Ishikawa (cell line): ENCODE results near the gene TMEM175.

Experiments
- CEBPB ChIP-seq: IDR thresholded peaks from 2 replicates; pipeline ENCODE4 v1.6.1; 2012
- CREB1 ChIP-seq: IDR thresholded peaks from 2 replicates; pipeline ENCODE4 v1.6.1; 2012; ENCODE audit warnings: low read depth
- EGR1 ChIP-seq: IDR thresholded peaks from 2 replicates; pipeline ENCODE4 v1.6.1; 2012
- EP300 ChIP-seq: IDR thresholded peaks from 2 replicates; pipeline ENCODE4 v1.6.1; 2012; ENCODE audit warnings: borderline replicate concordance
- FOXM1 ChIP-seq: IDR thresholded peaks from 2 replicates; pipeline ENCODE4 v1.6.1; 2012; ENCODE audit warnings: low read depth, borderline replicate concordance
- NFIC ChIP-seq: IDR thresholded peaks from 2 replicates; pipeline ENCODE4 v1.6.1; 2012
- RAD21 ChIP-seq: IDR thresholded peaks from 2 replicates; pipeline ENCODE4 v1.6.1; 2012; ENCODE audit warnings: low read depth
- TAF1 ChIP-seq: IDR thresholded peaks from 2 replicates; pipeline ENCODE4 v1.6.1; 2012; ENCODE audit warnings: low read depth, mild to moderate bottlenecking
- TCF12 ChIP-seq: IDR thresholded peaks from 2 replicates; pipeline ENCODE4 v1.6.1; 2012; ENCODE audit warnings: low read depth
- TEAD4 ChIP-seq: IDR thresholded peaks from 2 replicates; pipeline ENCODE4 v1.6.1; 2012
- YY1 ChIP-seq: IDR thresholded peaks from 2 replicates; pipeline ENCODE4 v1.6.1; 2012; ENCODE audit warnings: low read depth
- ZBTB7A ChIP-seq: IDR thresholded peaks from 2 replicates; pipeline ENCODE4 v1.6.1; 2012; ENCODE audit warnings: low read depth
- TF ChIP-seq, protein P1 (sequence below): IDR thresholded peaks from 2 replicates; pipeline ENCODE4 v1.6.1; 2012
- TF ChIP-seq, protein P2 (sequence below): IDR thresholded peaks from 2 replicates; pipeline ENCODE4 v1.6.1; 2012
- TF ChIP-seq, protein P3 (sequence below): IDR thresholded peaks from 2 replicates; pipeline ENCODE4 v1.6.1; 2012; ENCODE audit warnings: low read depth, mild to moderate bottlenecking

TMEM175 gene

DNA sequence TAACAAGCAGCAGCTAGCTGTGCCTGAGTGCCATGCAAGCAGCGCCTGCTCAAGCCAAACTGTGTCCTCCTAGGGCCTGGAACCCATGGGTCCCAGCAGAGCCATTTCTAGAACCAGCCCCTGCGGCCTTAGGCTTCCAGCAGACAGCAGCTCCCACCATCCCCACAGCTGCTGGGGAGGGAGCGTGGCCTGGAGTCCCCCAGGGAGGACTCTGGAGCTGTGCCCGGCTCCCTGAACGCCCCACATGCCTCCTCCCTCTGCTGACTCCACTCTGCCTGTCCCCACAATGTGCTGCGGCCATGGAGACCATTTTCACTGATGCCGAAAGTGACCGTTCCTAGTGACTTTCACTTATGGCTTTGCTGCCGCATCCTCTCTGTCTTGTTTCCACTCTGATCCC lies 46.0 kb upstream of the TMEM175 start:
- TF ChIP-seq ZBTB7A (no peak), EGR1 (no peak), TCF12 (no peak), NFIC (no peak)
- TF ChIP-seq, protein P1, sequence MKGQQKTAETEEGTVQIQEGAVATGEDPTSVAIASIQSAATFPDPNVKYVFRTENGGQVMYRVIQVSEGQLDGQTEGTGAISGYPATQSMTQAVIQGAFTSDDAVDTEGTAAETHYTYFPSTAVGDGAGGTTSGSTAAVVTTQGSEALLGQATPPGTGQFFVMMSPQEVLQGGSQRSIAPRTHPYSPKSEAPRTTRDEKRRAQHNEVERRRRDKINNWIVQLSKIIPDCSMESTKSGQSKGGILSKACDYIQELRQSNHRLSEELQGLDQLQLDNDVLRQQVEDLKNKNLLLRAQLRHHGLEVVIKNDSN: no peak

DNA sequence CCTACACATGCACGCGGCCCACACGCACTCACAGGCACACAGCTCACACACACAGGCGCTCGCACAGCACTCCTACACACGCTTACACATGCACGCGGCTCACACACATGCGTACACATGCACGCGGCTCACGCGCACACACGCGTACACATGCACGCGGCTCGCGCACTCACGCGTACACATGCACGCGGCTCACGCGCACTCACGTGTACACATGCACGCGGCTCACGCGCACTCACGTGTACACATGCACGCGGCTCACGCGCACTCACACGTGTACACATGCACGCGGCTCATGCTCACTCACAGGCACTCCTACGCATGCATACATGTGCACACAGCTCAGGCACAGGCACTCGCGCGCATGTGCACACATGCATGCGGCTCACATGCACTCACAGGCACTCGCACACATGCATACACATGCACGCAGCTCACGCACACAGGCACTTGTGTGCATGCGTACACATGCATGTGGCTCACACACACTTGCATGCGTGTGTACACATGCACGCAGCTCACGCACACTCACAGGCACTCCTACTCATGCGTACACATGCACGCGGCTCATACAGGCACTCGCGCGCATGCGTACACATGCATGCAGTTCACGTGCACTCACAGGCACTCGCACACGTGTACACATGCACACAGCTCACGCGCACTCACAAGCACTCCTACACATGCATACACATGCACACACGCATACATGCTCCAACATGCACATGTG lies 45.1 kb upstream of the TMEM175 start:
- TF ChIP-seq ZBTB7A (no peak), NFIC (no peak), CEBPB (no peak), CREB1 (no peak), FOXM1 (no peak), TEAD4 (no peak), EGR1 (no peak), YY1 (no peak), TAF1 (no peak), EP300 (no peak), RAD21 (no peak), TCF12 (no peak)
- TF ChIP-seq, protein P1: no peak
- TF ChIP-seq, protein P2, sequence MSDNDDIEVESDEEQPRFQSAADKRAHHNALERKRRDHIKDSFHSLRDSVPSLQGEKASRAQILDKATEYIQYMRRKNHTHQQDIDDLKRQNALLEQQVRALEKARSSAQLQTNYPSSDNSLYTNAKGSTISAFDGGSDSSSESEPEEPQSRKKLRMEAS: no peak
- TF ChIP-seq, protein P3, sequence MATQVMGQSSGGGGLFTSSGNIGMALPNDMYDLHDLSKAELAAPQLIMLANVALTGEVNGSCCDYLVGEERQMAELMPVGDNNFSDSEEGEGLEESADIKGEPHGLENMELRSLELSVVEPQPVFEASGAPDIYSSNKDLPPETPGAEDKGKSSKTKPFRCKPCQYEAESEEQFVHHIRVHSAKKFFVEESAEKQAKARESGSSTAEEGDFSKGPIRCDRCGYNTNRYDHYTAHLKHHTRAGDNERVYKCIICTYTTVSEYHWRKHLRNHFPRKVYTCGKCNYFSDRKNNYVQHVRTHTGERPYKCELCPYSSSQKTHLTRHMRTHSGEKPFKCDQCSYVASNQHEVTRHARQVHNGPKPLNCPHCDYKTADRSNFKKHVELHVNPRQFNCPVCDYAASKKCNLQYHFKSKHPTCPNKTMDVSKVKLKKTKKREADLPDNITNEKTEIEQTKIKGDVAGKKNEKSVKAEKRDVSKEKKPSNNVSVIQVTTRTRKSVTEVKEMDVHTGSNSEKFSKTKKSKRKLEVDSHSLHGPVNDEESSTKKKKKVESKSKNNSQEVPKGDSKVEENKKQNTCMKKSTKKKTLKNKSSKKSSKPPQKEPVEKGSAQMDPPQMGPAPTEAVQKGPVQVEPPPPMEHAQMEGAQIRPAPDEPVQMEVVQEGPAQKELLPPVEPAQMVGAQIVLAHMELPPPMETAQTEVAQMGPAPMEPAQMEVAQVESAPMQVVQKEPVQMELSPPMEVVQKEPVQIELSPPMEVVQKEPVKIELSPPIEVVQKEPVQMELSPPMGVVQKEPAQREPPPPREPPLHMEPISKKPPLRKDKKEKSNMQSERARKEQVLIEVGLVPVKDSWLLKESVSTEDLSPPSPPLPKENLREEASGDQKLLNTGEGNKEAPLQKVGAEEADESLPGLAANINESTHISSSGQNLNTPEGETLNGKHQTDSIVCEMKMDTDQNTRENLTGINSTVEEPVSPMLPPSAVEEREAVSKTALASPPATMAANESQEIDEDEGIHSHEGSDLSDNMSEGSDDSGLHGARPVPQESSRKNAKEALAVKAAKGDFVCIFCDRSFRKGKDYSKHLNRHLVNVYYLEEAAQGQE: no peak

DNA sequence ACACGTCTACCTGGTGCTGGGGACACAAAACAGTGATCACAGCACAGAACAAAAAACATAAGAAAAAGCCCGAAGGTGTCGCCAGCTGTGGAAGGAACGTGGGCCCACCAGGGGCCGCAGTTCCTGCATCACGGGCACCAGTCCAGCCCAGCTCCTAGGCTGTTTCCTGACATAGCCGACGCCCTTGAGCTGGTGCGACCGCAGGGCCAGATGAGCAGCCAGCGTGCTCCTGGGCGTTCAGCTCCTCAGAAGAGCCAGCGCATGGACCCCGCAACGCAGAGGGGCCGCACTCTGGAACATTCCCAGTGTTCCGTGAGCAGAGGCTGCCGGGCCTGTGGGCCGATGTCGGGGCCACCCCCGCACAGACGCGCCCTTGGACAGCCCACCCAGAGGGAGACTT lies 44.2 kb upstream of the TMEM175 start:
- TF ChIP-seq, protein P1: no peak
- TF ChIP-seq RAD21 (no peak), FOXM1 (no peak), ZBTB7A (no peak), NFIC (no peak), EP300 (no peak), TCF12 (no peak), TAF1 (no peak), TEAD4 (no peak), CREB1 (no peak), CEBPB (no peak), YY1 (no peak), EGR1 (no peak)
- TF ChIP-seq, protein P2: no peak
- TF ChIP-seq, protein P3: no peak

DNA sequence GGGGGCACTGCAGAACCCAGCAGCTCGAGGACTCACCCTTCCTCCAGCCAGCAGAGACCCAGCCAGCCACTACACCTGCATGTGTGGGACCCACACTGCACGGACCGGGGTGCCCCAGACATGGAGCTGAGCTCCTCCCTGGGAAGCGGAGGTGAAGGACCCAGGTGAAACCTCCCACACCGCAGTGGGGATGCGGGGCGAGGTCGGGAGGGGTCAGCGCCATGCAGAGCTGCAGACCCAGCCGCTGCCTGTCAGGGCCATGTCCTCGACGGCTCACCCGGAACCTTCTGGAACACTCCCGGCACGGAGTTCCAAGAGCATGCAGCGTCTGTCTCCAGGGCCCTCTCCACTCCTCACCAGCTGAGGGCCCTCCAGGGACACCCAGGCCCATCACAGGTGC lies 42.7 kb upstream of the TMEM175 start:
- no peak for TF ChIP-seq ZBTB7A
- TF ChIP-seq, protein P1: no peak
- TF ChIP-seq, protein P3: no peak
- no peak for TF ChIP-seq CREB1
- TF ChIP-seq YY1: no peak
- no peak for TF ChIP-seq FOXM1
